ENCODE data around the gene ACSBG1.
"Not testable (repeated sequence)": the region's sequence is repeated elsewhere in the genome, so short reads cannot be mapped to it uniquely, and the experiment has no call there.

Gene ACSBG1

DNA sequence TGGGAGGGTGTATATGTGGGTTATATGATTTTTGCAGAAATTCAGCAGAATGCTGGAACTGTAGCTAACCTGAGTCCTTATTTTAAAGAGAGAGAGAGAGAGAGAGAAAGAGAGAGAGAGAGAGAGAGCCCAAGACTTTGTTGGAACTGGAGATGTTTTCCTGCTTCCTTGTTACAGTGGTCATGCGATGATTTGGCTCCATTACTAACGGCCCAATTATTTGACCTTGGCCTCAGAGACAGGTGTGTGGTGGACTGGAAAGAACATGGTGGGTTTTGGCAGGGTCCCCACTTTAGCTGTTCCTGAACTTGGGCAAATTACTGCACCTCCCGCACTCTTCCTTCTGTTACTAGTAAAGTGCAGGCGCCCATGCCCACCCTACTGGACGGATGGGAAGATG lies 14.8 kb upstream of the ACSBG1 start:
- Histone ChIP-seq H3K27me3 (replicated peaks; ENCODE audit: insufficient read depth, low read length) (no peaks in the 10 kb centered on the region), H3F3A (ENCODE audit: insufficient read depth, low read length) (no peaks in the 10 kb centered on the region), H3K9ac (ENCODE audit: low read length) (no peak overlapping the region), H3K27ac (ENCODE audit: low read length) (no peak overlapping the region), H3K9me3 (replicated peaks; ENCODE audit: insufficient read depth, low read length) (no peaks in the 10 kb centered on the region), H4K20me1 (ENCODE audit: insufficient read depth, low read length) (no peaks in the 10 kb centered on the region), H3K79me2 (ENCODE audit: low read length) (no peaks in the 10 kb centered on the region), H3K4me1 (ENCODE audit: low read length) (no peaks in the 10 kb centered on the region), H3K4me3 (ENCODE audit: low read length) (no peak overlapping the region), H3K9me2 (replicated peaks; ENCODE audit: insufficient read depth, low read length) (no peaks in the 10 kb centered on the region), H2AFZ (ENCODE audit: low read length) (no peak overlapping the region), H3K4me2 (ENCODE audit: low read depth, low read length) (no peak overlapping the region), H3K36me3 (replicated peaks; ENCODE audit: insufficient read depth, low read length) (no peaks in the 10 kb centered on the region)
- no peak for TF ChIP-seq EZH2phosphoT487 (IDR thresholded peaks at IDR 0.05; ENCODE audit: low read length)
- TF ChIP-seq, protein P1, sequence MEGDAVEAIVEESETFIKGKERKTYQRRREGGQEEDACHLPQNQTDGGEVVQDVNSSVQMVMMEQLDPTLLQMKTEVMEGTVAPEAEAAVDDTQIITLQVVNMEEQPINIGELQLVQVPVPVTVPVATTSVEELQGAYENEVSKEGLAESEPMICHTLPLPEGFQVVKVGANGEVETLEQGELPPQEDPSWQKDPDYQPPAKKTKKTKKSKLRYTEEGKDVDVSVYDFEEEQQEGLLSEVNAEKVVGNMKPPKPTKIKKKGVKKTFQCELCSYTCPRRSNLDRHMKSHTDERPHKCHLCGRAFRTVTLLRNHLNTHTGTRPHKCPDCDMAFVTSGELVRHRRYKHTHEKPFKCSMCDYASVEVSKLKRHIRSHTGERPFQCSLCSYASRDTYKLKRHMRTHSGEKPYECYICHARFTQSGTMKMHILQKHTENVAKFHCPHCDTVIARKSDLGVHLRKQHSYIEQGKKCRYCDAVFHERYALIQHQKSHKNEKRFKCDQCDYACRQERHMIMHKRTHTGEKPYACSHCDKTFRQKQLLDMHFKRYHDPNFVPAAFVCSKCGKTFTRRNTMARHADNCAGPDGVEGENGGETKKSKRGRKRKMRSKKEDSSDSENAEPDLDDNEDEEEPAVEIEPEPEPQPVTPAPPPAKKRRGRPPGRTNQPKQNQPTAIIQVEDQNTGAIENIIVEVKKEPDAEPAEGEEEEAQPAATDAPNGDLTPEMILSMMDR (IDR thresholded peaks at IDR 0.05; ENCODE audit: low read length) = no peak
- TF ChIP-seq EZH2 (optimal IDR thresholded peaks at IDR 0.05; ENCODE audit: low read depth, low read length) = no peak
- no peak for DNase-seq

DNA sequence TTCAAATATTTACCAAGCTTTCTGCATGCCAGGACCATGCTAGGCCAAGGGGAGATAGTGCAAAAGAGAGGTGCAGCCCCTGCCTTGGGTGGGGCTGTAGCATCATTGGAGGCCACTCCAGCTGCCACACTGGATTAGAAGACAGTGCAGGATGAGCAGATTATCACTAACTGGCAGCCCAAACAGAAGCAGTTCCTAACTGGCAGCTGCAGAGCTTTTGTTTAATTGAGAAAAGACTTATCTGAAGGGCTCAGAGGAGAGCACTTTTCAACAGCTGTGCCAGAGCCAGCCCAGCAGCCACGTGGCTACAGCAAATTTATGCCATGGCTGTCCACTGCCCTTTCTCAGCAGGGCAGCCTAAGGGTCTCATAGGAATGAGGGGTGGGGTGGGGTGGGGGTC lies 13.5 kb upstream of the ACSBG1 start:
- no peak for DNase-seq
- no peak overlapping the region for H3K4me3 ChIP-seq (ENCODE audit: low read length)

DNA sequence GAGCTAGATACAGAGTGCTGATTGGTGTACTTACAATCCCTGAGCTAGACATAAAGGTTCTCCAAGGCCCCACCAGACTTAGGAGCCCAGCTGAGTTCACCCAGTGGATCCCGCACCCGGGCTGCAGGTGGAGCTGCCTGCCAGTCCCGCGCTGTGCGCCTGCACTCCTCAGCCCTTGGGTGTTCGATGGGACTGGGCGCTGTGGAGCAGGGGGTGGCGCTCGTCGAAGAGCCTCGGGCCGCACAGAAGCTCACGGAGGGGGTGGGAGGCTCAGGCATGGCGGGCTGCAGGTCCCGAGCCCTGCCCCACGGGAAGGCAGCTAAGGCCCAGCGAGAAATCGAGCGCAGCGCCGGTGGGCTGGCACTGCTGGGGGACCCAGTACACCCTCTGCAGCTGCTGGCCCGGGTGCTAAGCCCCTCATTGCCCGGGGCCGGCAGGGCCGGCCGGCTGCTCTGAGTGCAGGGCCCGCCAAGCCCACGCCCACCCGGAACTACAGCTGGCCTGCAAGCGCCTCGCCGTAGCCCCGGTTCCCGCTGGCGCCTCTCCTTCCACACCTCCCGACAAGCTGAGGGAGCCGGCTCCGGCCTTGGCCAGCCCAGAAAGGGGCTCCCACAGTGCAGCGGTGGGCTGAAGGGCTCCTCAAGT lies 11.7 kb upstream of the ACSBG1 start:
- H2AFZ ChIP-seq (ENCODE audit: low read length); H3K9me2 ChIP-seq (replicated peaks; ENCODE audit: insufficient read depth, low read length); H3K36me3 ChIP-seq (replicated peaks; ENCODE audit: insufficient read depth, low read length); H3K4me3 ChIP-seq (ENCODE audit: low read length); DNase-seq; H3K9me3 ChIP-seq (replicated peaks; ENCODE audit: insufficient read depth, low read length); H3K4me2 ChIP-seq (ENCODE audit: low read depth, low read length); H3K27me3 ChIP-seq (replicated peaks; ENCODE audit: insufficient read depth, low read length); H3K9ac ChIP-seq (ENCODE audit: low read length); H3K27ac ChIP-seq (ENCODE audit: low read length); H3K4me1 ChIP-seq (ENCODE audit: low read length); H4K20me1 ChIP-seq (ENCODE audit: insufficient read depth, low read length); H3K79me2 ChIP-seq (ENCODE audit: low read length); H3F3A ChIP-seq (ENCODE audit: insufficient read depth, low read length): not testable (repeated sequence)

More for the DNA sequence above, 13.5 kb upstream of the ACSBG1 start:
- Histone ChIP-seq H3K4me1 (ENCODE audit: low read length) (no peaks in the 10 kb centered on the region), H3F3A (ENCODE audit: insufficient read depth, low read length) (no peaks in the 10 kb centered on the region), H3K4me2 (ENCODE audit: low read depth, low read length) (no peak overlapping the region), H4K20me1 (ENCODE audit: insufficient read depth, low read length) (no peaks in the 10 kb centered on the region), H3K36me3 (replicated peaks; ENCODE audit: insufficient read depth, low read length) (no peaks in the 10 kb centered on the region), H2AFZ (ENCODE audit: low read length) (no peak overlapping the region), H3K27ac (ENCODE audit: low read length) (no peak overlapping the region), H3K79me2 (ENCODE audit: low read length) (no peaks in the 10 kb centered on the region), H3K9me3 (replicated peaks; ENCODE audit: insufficient read depth, low read length) (no peaks in the 10 kb centered on the region), H3K9ac (ENCODE audit: low read length) (no peak overlapping the region), H3K9me2 (replicated peaks; ENCODE audit: insufficient read depth, low read length) (no peaks in the 10 kb centered on the region), H3K27me3 (replicated peaks; ENCODE audit: insufficient read depth, low read length) (no peaks in the 10 kb centered on the region)
- no peak for TF ChIP-seq EZH2phosphoT487 (IDR thresholded peaks at IDR 0.05; ENCODE audit: low read length)
- TF ChIP-seq EZH2 (optimal IDR thresholded peaks at IDR 0.05; ENCODE audit: low read depth, low read length) = no peak
- TF ChIP-seq, protein P1 (IDR thresholded peaks at IDR 0.05; ENCODE audit: low read length) = no peak

DNA sequence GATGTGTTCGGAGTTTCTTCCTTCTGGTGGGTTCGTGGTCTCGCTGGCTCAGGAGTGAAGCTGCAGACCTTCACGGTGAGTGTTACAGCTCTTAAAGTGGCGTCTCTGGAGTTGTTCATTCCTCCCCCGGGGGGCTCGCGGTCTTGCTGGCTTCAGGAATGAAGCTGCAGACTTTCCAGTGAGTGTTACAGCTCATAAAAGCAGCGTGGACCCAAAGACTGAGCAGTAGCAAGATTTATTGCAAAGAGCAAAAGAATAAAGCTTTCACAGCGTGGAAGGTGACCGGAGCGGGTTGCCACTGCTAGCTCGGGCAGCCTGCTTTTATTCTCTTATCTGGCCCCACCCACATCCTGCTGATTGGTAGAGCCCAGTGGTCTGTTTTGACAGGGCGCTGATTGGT lies 11.0 kb upstream of the ACSBG1 start:
- H3K9ac ChIP-seq (ENCODE audit: low read length); H3K27ac ChIP-seq (ENCODE audit: low read length); DNase-seq; H3K4me3 ChIP-seq (ENCODE audit: low read length); H2AFZ ChIP-seq (ENCODE audit: low read length); H4K20me1 ChIP-seq (ENCODE audit: insufficient read depth, low read length); H3K4me1 ChIP-seq (ENCODE audit: low read length); H3K79me2 ChIP-seq (ENCODE audit: low read length); H3F3A ChIP-seq (ENCODE audit: insufficient read depth, low read length); H3K9me2 ChIP-seq (replicated peaks; ENCODE audit: insufficient read depth, low read length); H3K27me3 ChIP-seq (replicated peaks; ENCODE audit: insufficient read depth, low read length); H3K36me3 ChIP-seq (replicated peaks; ENCODE audit: insufficient read depth, low read length); H3K9me3 ChIP-seq (replicated peaks; ENCODE audit: insufficient read depth, low read length); H3K4me2 ChIP-seq (ENCODE audit: low read depth, low read length): not testable (repeated sequence)

Data from MM.1S (cell line).